Measurements from ENCODE around the gene GPR63.

The GPR63 gene

DNA sequence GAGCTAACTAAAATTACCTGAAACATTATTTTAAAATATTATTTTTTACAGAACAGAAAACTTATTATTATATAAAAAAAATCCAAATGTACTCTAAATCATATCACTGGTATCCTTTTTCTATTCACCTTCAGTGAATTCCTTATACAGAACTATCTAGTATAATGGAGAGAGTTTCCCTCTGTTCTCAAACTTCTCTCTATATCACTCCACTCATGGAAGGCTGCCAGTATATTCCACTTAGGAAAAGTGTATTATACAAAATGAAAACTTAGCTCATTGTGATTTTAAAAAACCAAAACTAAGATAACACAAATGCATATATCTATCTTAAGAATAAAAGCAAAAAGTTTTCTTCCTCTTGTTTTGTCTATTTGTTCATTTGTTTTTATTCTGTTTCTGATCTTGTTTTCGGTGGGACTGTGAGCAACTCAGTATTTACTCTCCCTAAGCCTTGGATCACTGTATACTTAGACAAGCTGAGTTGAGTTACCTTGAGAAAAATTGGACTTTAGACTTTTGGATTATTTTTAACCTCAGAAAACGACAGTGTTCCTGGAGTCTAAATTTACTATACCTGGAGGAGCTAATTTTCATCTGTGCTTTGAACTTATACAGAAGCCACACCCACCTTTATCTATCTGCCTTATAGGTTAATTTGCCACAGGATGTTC, 61.4 kb downstream of the GPR63 start:
- Histone ChIP-seq H4K91ac (ENCODE audit: low read length) (no peak overlapping the region), H3K18ac (ENCODE audit: low read depth in 1 of 2, low read length in 2 of 2) (no peak overlapping the region), H2BK5ac (ENCODE audit: low read depth, low read length, poor library complexity, severe bottlenecking) (no peak overlapping the region), H4K8ac (ENCODE audit: low read length) (no peak overlapping the region), H3K4ac (ENCODE audit: low read depth in 1 of 2, low read length in 2 of 2) (no peak overlapping the region), H2BK120ac (ENCODE audit: low read depth, low read length) (no peak overlapping the region), H3K9me3 (ENCODE audit: control insufficient read depth, low read length) (no peaks in the 10 kb centered on the region), H2AK5ac (ENCODE audit: low read length, severe bottlenecking) (no peak overlapping the region), H3K79me1 (replicated peaks; ENCODE audit: low read length, poor library complexity, severe bottlenecking) (no peaks in the 10 kb centered on the region), H3K27me3 (ENCODE audit: control insufficient read depth in 1 of 2, insufficient read depth in 1 of 2, low read length in 2 of 2) (no peaks in the 10 kb centered on the region), H3K4me1 (ENCODE audit: control insufficient read depth, insufficient read depth, low read depth, low read length) (no peaks in the 10 kb centered on the region), H3K4me2 (ENCODE audit: low read length, poor library complexity, severe bottlenecking) (no peak overlapping the region), H3K9ac (ENCODE audit: low read length) (no peak overlapping the region), H3K27ac (ENCODE audit: low read length, poor library complexity, severe bottlenecking) (no peak overlapping the region), H2BK15ac (ENCODE audit: low read depth, poor library complexity, severe bottlenecking) (no peak overlapping the region), H3K4me3 (ENCODE audit: insufficient read depth in 1 of 2, low read depth in 1 of 2, low read length in 2 of 2) (no peak overlapping the region), H3K14ac (ENCODE audit: low read length in 2 of 2) (no peak overlapping the region), H2BK12ac (ENCODE audit: low read length in 2 of 2) (no peak overlapping the region), H3K23ac (ENCODE audit: low read length in 2 of 2) (no peak overlapping the region), H2AFZ (ENCODE audit: low read depth, low read length) (no peak overlapping the region), H3K36me3 (ENCODE audit: control insufficient read depth in 1 of 2, insufficient read depth in 2 of 2, low read depth in 1 of 2, low read length in 2 of 2) (no peaks in the 10 kb centered on the region)
- no CpG with 5 or more reads among the region's 2 CpGs for WGBS
- DNase-seq, result no peak

DNA sequence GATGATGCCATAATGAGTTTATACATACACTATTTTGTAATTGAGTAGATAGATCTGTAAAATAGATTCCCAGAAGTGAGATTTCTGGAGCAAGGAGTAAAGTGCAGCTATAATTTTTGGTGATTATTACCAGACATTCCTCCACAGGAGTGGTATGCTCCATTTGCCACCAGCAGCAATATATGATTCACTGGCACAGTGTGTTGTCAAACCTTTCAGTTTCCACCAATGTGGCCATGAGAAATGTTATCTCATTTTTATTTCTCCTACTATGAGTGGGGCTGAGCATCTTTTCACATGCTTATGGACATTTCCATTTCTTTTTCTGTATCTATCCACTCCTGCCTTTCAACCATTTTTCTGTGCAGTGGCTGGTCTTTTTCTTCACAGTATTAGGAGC, 70.5 kb downstream of the GPR63 start:
- Histone ChIP-seq H3K27ac (ENCODE audit: low read length, poor library complexity, severe bottlenecking) (no peak overlapping the region), H3K79me1 (replicated peaks; ENCODE audit: low read length, poor library complexity, severe bottlenecking) (no peaks in the 10 kb centered on the region), H3K4me1 (ENCODE audit: control insufficient read depth, insufficient read depth, low read depth, low read length) (peaks cover 1% of the 10 kb centered on the region), H3K36me3 (ENCODE audit: control insufficient read depth in 1 of 2, insufficient read depth in 2 of 2, low read depth in 1 of 2, low read length in 2 of 2) (no peaks in the 10 kb centered on the region), H2AFZ (ENCODE audit: low read depth, low read length) (no peak overlapping the region), H3K4me3 (ENCODE audit: insufficient read depth in 1 of 2, low read depth in 1 of 2, low read length in 2 of 2) (no peak overlapping the region), H3K18ac (ENCODE audit: low read depth in 1 of 2, low read length in 2 of 2) (no peak overlapping the region), H2BK12ac (ENCODE audit: low read length in 2 of 2) (no peak overlapping the region), H3K9ac (ENCODE audit: low read length) (no peak overlapping the region), H3K14ac (ENCODE audit: low read length in 2 of 2) (no peak overlapping the region), H4K91ac (ENCODE audit: low read length) (no peak overlapping the region), H4K8ac (ENCODE audit: low read length) (no peak overlapping the region), H2BK15ac (ENCODE audit: low read depth, poor library complexity, severe bottlenecking) (no peak overlapping the region), H3K4me2 (ENCODE audit: low read length, poor library complexity, severe bottlenecking) (no peak overlapping the region), H3K27me3 (ENCODE audit: control insufficient read depth in 1 of 2, insufficient read depth in 1 of 2, low read length in 2 of 2) (no peaks in the 10 kb centered on the region), H3K23ac (ENCODE audit: low read length in 2 of 2) (no peak overlapping the region), H3K4ac (ENCODE audit: low read depth in 1 of 2, low read length in 2 of 2) (no peak overlapping the region), H2BK120ac (ENCODE audit: low read depth, low read length) (no peak overlapping the region), H3K9me3 (ENCODE audit: control insufficient read depth, low read length) (no peaks in the 10 kb centered on the region), H2AK5ac (ENCODE audit: low read length, severe bottlenecking) (no peak overlapping the region), H2BK5ac (ENCODE audit: low read depth, low read length, poor library complexity, severe bottlenecking) (no peak overlapping the region)
- no peak for DNase-seq

DNA sequence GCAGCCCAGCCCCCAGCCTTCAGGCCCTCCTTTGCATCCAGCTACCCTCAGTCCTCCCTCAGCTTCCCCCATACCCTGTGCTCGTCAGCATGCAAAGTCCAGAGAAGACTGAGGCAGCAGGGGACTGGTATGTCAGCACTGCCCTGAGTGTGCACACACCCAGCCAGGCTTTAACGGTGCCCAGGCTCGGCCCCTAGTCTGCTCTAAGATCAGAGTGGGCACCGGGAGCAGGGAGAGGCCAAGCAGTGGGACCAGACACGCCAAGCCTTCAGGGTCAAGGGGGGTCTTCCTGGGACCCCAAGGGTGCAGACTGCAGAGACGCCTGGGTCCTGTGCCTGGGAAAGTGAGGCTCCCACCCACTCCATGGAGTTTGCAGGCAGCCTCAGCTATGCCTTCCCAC, 74.7 kb downstream of the GPR63 start:
- peaks cover 3% of the 10 kb centered on the region for H3K4me1 ChIP-seq (ENCODE audit: control insufficient read depth, insufficient read depth, low read depth, low read length)
- DNase-seq, result no peak
- no peak overlapping the region for H3K4me2 ChIP-seq (ENCODE audit: low read length, poor library complexity, severe bottlenecking)
- H3K27ac ChIP-seq (ENCODE audit: low read length, poor library complexity, severe bottlenecking), result no peak overlapping the region
- 87% methylated on average over 6 of the region's 6 CpGs for WGBS
- H2BK5ac ChIP-seq (ENCODE audit: low read depth, low read length, poor library complexity, severe bottlenecking), result no peak overlapping the region
- no peak overlapping the region for H4K91ac ChIP-seq (ENCODE audit: low read length)
- H3K23ac ChIP-seq (ENCODE audit: low read length in 2 of 2), result no peak overlapping the region
- H2BK15ac ChIP-seq (ENCODE audit: low read depth, poor library complexity, severe bottlenecking), result no peak overlapping the region
- no peak overlapping the region for H3K9ac ChIP-seq (ENCODE audit: low read length)
- no peak overlapping the region for H2AK5ac ChIP-seq (ENCODE audit: low read length, severe bottlenecking)
- H3K18ac ChIP-seq (ENCODE audit: low read depth in 1 of 2, low read length in 2 of 2), result no peak overlapping the region
- H3K27me3 ChIP-seq (ENCODE audit: control insufficient read depth in 1 of 2, insufficient read depth in 1 of 2, low read length in 2 of 2), result no peaks in the 10 kb centered on the region
- no peak overlapping the region for H3K4me3 ChIP-seq (ENCODE audit: insufficient read depth in 1 of 2, low read depth in 1 of 2, low read length in 2 of 2)
- H3K4ac ChIP-seq (ENCODE audit: low read depth in 1 of 2, low read length in 2 of 2), result no peak overlapping the region
- H4K8ac ChIP-seq (ENCODE audit: low read length), result no peak overlapping the region
- no peak overlapping the region for H2BK120ac ChIP-seq (ENCODE audit: low read depth, low read length)
- no peaks in the 10 kb centered on the region for H3K9me3 ChIP-seq (ENCODE audit: control insufficient read depth, low read length)
- H3K14ac ChIP-seq (ENCODE audit: low read length in 2 of 2), result no peak overlapping the region
- H3K79me1 ChIP-seq (replicated peaks; ENCODE audit: low read length, poor library complexity, severe bottlenecking), result no peaks in the 10 kb centered on the region
- no peak overlapping the region for H2BK12ac ChIP-seq (ENCODE audit: low read length in 2 of 2)
- H3K36me3 ChIP-seq (ENCODE audit: control insufficient read depth in 1 of 2, insufficient read depth in 2 of 2, low read depth in 1 of 2, low read length in 2 of 2), result no peaks in the 10 kb centered on the region
- no peak overlapping the region for H2AFZ ChIP-seq (ENCODE audit: low read depth, low read length)

DNA sequence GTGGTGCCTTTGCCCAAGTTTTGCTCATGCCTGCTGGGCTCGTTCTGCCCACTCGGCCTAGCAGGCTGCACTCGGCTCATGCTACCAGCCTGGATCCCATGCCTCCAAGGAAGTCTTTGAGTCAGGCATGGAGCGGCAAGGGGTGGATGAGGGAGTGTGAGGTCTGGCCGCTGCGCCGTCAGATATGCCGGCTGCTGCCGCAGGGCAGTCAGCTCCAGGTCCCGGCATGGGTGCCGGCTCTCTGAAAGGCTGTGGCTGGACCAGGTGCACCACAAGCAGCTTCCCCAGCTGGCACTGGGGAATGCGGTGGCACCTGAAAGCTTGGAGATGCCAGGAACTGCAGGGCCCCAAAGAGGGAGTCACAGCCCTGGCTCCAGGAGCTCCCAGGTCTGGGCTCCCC, 75.5 kb downstream of the GPR63 start:
- Histone ChIP-seq H3K4me3 (ENCODE audit: insufficient read depth in 1 of 2, low read depth in 1 of 2, low read length in 2 of 2) (no peak overlapping the region), H3K9me3 (ENCODE audit: control insufficient read depth, low read length) (no peaks in the 10 kb centered on the region), H3K9ac (ENCODE audit: low read length) (no peak overlapping the region), H3K4me2 (ENCODE audit: low read length, poor library complexity, severe bottlenecking) (no peak overlapping the region), H3K79me1 (replicated peaks; ENCODE audit: low read length, poor library complexity, severe bottlenecking) (no peaks in the 10 kb centered on the region), H4K8ac (ENCODE audit: low read length) (no peak overlapping the region), H3K4ac (ENCODE audit: low read depth in 1 of 2, low read length in 2 of 2) (no peak overlapping the region), H3K14ac (ENCODE audit: low read length in 2 of 2) (no peak overlapping the region), H2BK12ac (ENCODE audit: low read length in 2 of 2) (no peak overlapping the region), H2BK120ac (ENCODE audit: low read depth, low read length) (no peak overlapping the region), H2AFZ (ENCODE audit: low read depth, low read length) (no peak overlapping the region), H2BK5ac (ENCODE audit: low read depth, low read length, poor library complexity, severe bottlenecking) (no peak overlapping the region), H4K91ac (ENCODE audit: low read length) (no peak overlapping the region), H3K23ac (ENCODE audit: low read length in 2 of 2) (no peak overlapping the region), H2AK5ac (ENCODE audit: low read length, severe bottlenecking) (no peak overlapping the region), H3K18ac (ENCODE audit: low read depth in 1 of 2, low read length in 2 of 2) (no peak overlapping the region), H3K36me3 (ENCODE audit: control insufficient read depth in 1 of 2, insufficient read depth in 2 of 2, low read depth in 1 of 2, low read length in 2 of 2) (no peaks in the 10 kb centered on the region), H3K27ac (ENCODE audit: low read length, poor library complexity, severe bottlenecking) (no peak overlapping the region), H2BK15ac (ENCODE audit: low read depth, poor library complexity, severe bottlenecking) (no peak overlapping the region), H3K27me3 (ENCODE audit: control insufficient read depth in 1 of 2, insufficient read depth in 1 of 2, low read length in 2 of 2) (no peaks in the 10 kb centered on the region), H3K4me1 (ENCODE audit: control insufficient read depth, insufficient read depth, low read depth, low read length) (peaks cover 3% of the 10 kb centered on the region)
- WGBS, result 98% methylated on average over 12 of the region's 12 CpGs
- no peak for DNase-seq
